ENCODE measurements around the gene CFAP61. TPM values are rescaled to one million over a fixed set of nuclear protein-coding genes. Genes with fewer than 3 reads are reported as not detected.

The CFAP61 gene
- polyA plus RNA-seq, 1 of the 3 experiments (the other 2 are of a cell fraction): 0.26 TPM

DNA sequence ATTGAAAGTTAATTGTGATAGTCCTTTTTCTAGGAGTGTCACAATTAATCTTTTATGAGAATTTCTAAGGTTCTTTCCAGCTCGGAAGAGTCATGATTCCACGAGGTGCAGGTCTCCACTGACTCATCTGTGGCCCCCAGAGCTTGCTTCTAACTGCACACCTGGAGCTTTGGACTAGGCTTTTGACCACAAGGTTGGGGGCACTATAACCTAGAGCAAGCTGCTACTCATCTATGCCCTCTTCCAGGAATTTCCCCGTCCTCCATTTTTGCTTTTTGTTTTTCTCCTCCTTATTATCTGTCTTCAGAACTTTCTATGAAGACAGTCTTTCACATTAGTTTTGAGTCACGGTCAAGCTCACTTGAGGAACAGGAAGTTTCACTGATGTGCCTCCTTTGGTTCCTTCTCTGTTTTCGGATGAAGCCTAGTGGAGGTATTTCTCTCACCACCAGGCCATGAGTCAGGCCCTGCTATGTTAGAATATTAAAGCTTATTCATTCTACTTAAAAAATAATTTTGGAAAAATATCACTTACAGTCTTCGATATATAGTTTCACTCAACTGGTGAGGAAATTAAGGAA lies 196.4 kb downstream of the CFAP61 start:
- no peak overlapping the region for H3K4me2 ChIP-seq
- H3K36me3 ChIP-seq (replicated peaks in 1 of 2; ENCODE audit: control insufficient read depth in 1 of 2, insufficient read depth in 2 of 2, low read length in 1 of 2): no peaks in the 10 kb centered on the region
- TF ChIP-seq FOXJ3 (CRISPR knock-in tag; IDR thresholded peaks at IDR 0.05) (no peak), CHD2 (IDR thresholded peaks at IDR 0.05; ENCODE audit: low read length, partially characterized antibody) (no peak)
- H3K79me2 ChIP-seq (ENCODE audit: insufficient read depth): no peaks in the 10 kb centered on the region
- no peaks in the 10 kb centered on the region for H3K9me2 ChIP-seq
- H3K27me3 ChIP-seq (ENCODE audit: insufficient read depth): no peaks in the 10 kb centered on the region; the same call in 1 of the 2 replicates
- no peak for DNase-seq
- CTCF ChIA-PET: interaction anchor here (5.1 kb wide), 1 partner anchor 10 kb away, joined by 55 read pairs; no protein-coding TSS in a partner anchor
- no peak overlapping the region for H2AFZ ChIP-seq (ENCODE audit: low read depth)
- H4K20me1 ChIP-seq (ENCODE audit: insufficient read depth): no peaks in the 10 kb centered on the region
- POLR2A ChIA-PET: no interaction called here
- H3K9ac ChIP-seq: no peak overlapping the region
- H3K27ac ChIP-seq (ENCODE audit: low read depth in 2 of 2, low read length in 1 of 2): no peak overlapping the region
- H3F3A ChIP-seq (replicated peaks; ENCODE audit: insufficient read depth): no peaks in the 10 kb centered on the region
- H3K9me3 ChIP-seq: no peaks in the 10 kb centered on the region
- peaks cover 0 to 6% of the 10 kb centered on the region in 2 experiments; a peak in 2 of 4 replicates for H3K4me1 ChIP-seq (ENCODE audit: control insufficient read depth in 1 of 2, insufficient read depth in 2 of 2, low read depth in 1 of 2, low read length in 1 of 2)
- WGBS (ENCODE audit: low lambda C conversion rate): 28% methylated on average over 6 of the region's 6 CpGs
- H3K4me3 ChIP-seq (ENCODE audit: low read depth in 2 of 2, low read length in 1 of 2): no peak overlapping the region

DNA sequence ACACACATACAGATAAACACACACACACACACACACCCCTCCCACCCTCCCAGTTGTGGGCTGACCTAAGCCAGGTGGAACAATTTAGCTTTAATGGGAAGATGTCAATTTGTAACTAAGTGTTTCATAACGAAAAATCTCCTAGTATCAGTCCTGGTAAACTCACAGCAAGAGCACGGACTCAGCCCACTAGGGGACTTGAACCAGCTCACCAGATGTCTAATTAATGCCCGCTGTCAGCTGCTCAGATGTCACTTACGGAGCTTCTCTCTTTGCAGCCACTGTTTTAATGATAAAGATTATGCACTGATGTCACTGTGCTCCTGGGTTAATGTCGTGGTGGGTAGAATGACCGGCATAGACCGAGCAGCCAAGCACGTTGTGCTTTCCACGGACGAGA lies 199.0 kb downstream of the CFAP61 start:
- Histone ChIP-seq H4K20me1 (ENCODE audit: insufficient read depth) (no peaks in the 10 kb centered on the region), H3K4me1 (ENCODE audit: control insufficient read depth in 1 of 2, insufficient read depth in 2 of 2, low read depth in 1 of 2, low read length in 1 of 2) (peaks cover 0 to 9% of the 10 kb centered on the region in 2 experiments; a peak in 2 of 4 replicates), H3K9me2 (no peaks in the 10 kb centered on the region), H3K27ac (ENCODE audit: low read depth in 2 of 2, low read length in 1 of 2) (no peak overlapping the region), H3K9me3 (no peaks in the 10 kb centered on the region), H3K27me3 (ENCODE audit: insufficient read depth) (no peaks in the 10 kb centered on the region; the same call in 1 of the 2 replicates), H3K4me2 (no peak overlapping the region), H3K9ac (no peak overlapping the region), H3F3A (replicated peaks; ENCODE audit: insufficient read depth) (no peaks in the 10 kb centered on the region), H3K36me3 (replicated peaks in 1 of 2; ENCODE audit: control insufficient read depth in 1 of 2, insufficient read depth in 2 of 2, low read length in 1 of 2) (no peaks in the 10 kb centered on the region), H3K79me2 (ENCODE audit: insufficient read depth) (no peaks in the 10 kb centered on the region), H2AFZ (ENCODE audit: low read depth) (no peak overlapping the region), H3K4me3 (ENCODE audit: low read depth in 2 of 2, low read length in 1 of 2) (no peak overlapping the region)
- no peak for DNase-seq
- TF ChIP-seq USF2 (IDR thresholded peaks at IDR 0.05; ENCODE audit: borderline replicate concordance, low read depth, low read length) (no peak), NRF1 (IDR thresholded peaks at IDR 0.05; ENCODE audit: low read depth, low read length) (no peak)
- 5% methylated on average over 10 of the region's 10 CpGs for WGBS (ENCODE audit: low lambda C conversion rate)
- ChIA-PET CTCF (interaction anchor here (0.9 to 5.1 kb wide), 5 partner anchors 13 to 343 kb away, joined by 3 to 55 read pairs (median 6); no protein-coding TSS in a partner anchor), POLR2A (no interaction called here)

DNA sequence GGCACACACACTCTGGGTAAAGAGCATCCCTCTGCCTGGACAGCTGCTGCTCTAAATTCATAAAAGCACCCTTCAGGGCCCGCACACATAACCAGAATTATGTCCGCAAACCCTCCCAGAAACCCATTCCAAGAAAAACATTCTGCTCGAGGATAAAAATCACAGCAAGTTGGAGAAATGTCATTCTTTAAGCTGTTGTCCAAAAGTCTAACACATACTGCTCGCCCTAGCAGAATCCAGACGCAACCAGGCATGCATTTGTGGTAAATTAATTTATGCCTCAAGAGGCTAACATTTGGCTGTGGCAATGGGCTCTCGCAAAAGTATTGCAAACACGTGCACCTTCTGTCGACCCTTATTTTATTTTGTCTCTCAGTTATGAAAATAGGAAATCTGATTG lies 199.5 kb downstream of the CFAP61 start:
- Histone ChIP-seq H3K36me3 (replicated peaks in 1 of 2; ENCODE audit: control insufficient read depth in 1 of 2, insufficient read depth in 2 of 2, low read length in 1 of 2) (no peaks in the 10 kb centered on the region), H3K27ac (ENCODE audit: low read depth in 2 of 2, low read length in 1 of 2) (no peak overlapping the region), H4K20me1 (ENCODE audit: insufficient read depth) (no peaks in the 10 kb centered on the region), H3K4me3 (ENCODE audit: low read depth in 2 of 2, low read length in 1 of 2) (no peak overlapping the region), H3K4me1 (ENCODE audit: control insufficient read depth in 1 of 2, insufficient read depth in 2 of 2, low read depth in 1 of 2, low read length in 1 of 2) (peaks cover 0 to 9% of the 10 kb centered on the region in 2 experiments; a peak in 2 of 4 replicates), H3K9me3 (no peaks in the 10 kb centered on the region), H3K9ac (no peak overlapping the region), H3K27me3 (ENCODE audit: insufficient read depth) (no peaks in the 10 kb centered on the region; the same call in 1 of the 2 replicates), H2AFZ (ENCODE audit: low read depth) (no peak overlapping the region), H3K79me2 (ENCODE audit: insufficient read depth) (no peaks in the 10 kb centered on the region), H3F3A (replicated peaks; ENCODE audit: insufficient read depth) (no peaks in the 10 kb centered on the region), H3K9me2 (no peaks in the 10 kb centered on the region), H3K4me2 (no peak overlapping the region)
- no peak for DNase-seq
- ChIA-PET CTCF (interaction anchor here (0.9 to 5.1 kb wide), 5 partner anchors 13 to 342 kb away, joined by 3 to 55 read pairs (median 6); no protein-coding TSS in a partner anchor), POLR2A (no interaction called here)
- 8% methylated on average over 8 of the region's 8 CpGs for WGBS (ENCODE audit: low lambda C conversion rate)
- TF ChIP-seq RCOR1 (IDR thresholded peaks at IDR 0.05; ENCODE audit: low read length): no peak
- TF ChIP-seq GATA2 (CRISPR knock-in tag; IDR thresholded peaks at IDR 0.05): no peak
- TF ChIP-seq FOXM1 (IDR thresholded peaks at IDR 0.05; ENCODE audit: low read depth): no peak
